ENCODE data around the gene ALOX5AP.

The ALOX5AP gene

DNA sequence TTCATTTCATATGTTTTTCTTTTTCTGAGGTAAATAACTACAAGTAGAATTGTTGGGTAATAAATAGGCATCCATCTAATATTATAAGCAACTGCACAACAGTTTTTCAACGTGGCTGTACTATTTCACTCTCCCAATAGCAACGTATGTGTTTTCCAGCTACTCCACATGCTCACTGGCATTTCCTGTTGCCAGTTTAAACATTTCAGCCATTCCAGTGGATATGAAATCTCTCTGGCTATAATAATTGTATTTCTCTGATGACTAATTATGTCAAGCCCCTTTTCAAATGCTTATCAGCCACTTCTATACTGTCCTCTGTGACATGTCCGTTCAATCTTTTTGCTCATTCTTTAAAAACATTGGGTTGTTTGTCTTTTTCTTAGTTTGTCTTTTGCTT is 26.8 kb upstream of the ALOX5AP start:
- H3K9me3 Mint-ChIP-seq, result no peaks in the 10 kb centered on the region
- no peak overlapping the region for H3K4me3 Mint-ChIP-seq
- H3K36me3 Mint-ChIP-seq, result no peaks in the 10 kb centered on the region
- ATAC-seq, result no peak
- no peaks in the 10 kb centered on the region for H3K27me3 Mint-ChIP-seq
- H3K27ac Mint-ChIP-seq, result no peak overlapping the region
- peaks cover 16% of the 10 kb centered on the region for H3K4me1 Mint-ChIP-seq

DNA sequence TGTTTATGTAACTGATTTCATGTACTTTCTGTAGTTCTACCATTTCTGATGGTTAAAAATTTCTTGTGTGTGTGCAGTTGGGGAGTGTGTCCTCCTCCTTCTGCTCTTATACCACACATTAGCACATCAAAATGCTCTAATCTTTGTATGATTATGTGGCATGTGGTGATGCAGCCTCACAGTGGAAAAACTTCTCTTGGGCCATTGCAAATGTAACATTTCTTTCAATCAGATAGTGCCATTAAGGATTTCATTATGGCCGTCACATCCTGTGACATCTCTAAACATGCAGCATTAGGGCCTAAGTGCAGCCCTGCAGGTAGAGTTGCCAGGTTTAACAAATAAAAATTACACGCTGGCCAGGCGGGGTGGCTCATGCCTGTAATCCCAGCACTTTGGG is 24.9 kb upstream of the ALOX5AP start:
- no peaks in the 10 kb centered on the region for H3K36me3 Mint-ChIP-seq
- peaks cover 18% of the 10 kb centered on the region for H3K4me1 Mint-ChIP-seq
- no peak overlapping the region for H3K4me3 Mint-ChIP-seq
- H3K9me3 Mint-ChIP-seq, result no peaks in the 10 kb centered on the region
- H3K27ac Mint-ChIP-seq, result no peak overlapping the region
- H3K27me3 Mint-ChIP-seq, result no peaks in the 10 kb centered on the region
- ATAC-seq, result no peak

DNA sequence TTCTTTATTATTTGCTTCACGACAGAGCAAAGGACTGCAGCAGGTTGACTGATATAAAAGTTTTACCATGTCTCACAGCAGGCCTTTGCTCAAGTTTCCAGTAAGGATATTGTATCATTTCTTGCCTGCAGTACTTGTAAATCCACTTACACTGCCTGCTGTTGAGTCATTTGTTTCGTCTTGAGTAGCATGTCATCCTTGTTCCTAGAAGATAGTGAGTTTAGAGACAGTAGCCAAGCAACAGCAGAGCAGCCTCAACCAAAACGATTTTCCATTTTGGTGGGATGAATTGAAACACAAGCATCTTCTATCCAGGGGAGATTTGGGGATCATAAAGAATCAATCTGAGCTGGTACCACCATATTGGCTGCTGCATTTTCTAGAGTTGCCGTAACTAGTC is 24.0 kb upstream of the ALOX5AP start:
- H3K27me3 Mint-ChIP-seq, result no peaks in the 10 kb centered on the region
- no peaks in the 10 kb centered on the region for H3K36me3 Mint-ChIP-seq
- H3K4me3 Mint-ChIP-seq, result no peak overlapping the region
- H3K4me1 Mint-ChIP-seq, result peaks cover 19% of the 10 kb centered on the region
- no peak overlapping the region for H3K27ac Mint-ChIP-seq
- no peaks in the 10 kb centered on the region for H3K9me3 Mint-ChIP-seq
- no peak for ATAC-seq

DNA sequence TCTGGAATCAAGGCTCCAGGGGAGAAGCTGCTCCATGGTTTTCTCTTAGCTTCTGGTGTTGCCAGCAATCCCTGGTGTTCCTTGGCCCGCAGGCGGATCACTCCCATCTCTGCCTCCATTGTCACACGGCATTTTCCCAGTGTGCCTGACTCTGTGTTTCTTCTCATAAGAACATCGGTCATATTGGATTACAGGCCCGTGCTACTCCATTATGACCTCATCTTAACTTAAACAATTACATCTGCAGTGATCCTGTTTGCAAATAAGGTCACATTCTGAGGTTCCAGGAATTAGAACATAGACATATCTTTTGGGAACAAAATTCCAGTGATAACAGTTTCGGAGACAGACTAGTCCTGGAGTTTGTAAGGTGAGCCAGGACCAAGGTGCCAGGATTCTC is 23.5 kb upstream of the ALOX5AP start:
- no peaks in the 10 kb centered on the region for H3K36me3 Mint-ChIP-seq
- peaks cover 19% of the 10 kb centered on the region for H3K4me1 Mint-ChIP-seq
- no peaks in the 10 kb centered on the region for H3K27me3 Mint-ChIP-seq
- no peak overlapping the region for H3K4me3 Mint-ChIP-seq
- H3K9me3 Mint-ChIP-seq, result no peaks in the 10 kb centered on the region
- no peak overlapping the region for H3K27ac Mint-ChIP-seq
- ATAC-seq, result no peak

DNA sequence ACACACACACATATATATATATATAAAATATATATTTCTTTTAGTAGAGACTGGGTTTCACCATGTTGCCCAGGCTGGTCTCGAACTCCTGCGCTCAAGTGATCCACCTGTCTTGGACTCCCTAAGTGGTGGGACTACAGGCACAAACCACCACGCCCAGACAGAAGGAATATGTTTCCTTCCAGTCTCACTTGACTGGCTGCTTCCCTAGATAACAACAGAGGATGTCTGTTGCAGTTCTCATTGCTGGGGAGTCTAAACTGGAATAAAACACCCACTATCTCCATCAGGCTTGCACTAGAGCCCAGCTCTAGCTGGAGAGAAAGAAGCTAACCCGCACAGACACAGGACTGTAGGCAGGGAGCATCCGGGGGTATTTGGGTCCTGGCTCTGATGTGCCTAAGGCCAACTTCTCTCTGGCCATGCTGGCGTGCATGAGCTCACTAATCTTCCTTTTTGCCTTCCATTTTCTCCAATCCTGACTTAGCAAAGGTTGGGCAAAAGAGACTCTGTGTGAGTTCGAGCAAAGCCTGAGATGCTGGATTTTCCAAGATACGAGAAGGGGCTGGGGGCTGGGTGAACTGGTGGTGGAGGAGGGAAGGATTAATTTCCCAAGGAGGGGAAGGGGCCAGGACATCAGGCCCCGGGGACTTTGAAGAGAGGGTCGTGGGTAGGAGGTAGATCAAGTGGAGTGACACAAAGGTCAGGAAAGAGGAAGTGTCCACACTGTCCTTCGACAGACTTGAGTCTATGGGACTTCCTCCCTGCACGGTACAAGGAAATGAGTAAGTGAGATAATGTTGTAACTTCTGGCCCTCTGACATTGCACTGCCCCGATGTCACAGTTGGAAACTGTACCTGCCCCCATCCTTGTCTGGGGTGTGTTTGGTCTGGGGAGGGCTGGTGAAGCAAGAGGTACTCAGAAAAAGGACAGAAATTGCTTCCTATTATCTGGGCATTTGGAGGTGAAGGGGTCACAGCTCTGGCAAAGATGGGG is 22.5 kb upstream of the ALOX5AP start:
- Mint-ChIP-seq H3K4me1 (peaks cover 19% of the 10 kb centered on the region), H3K4me3 (no peak overlapping the region), H3K27me3 (no peaks in the 10 kb centered on the region), H3K9me3 (no peaks in the 10 kb centered on the region), H3K27ac (peak overlapping the region; percentile 55), H3K36me3 (no peaks in the 10 kb centered on the region)
- peak; percentile 77 for ATAC-seq

DNA sequence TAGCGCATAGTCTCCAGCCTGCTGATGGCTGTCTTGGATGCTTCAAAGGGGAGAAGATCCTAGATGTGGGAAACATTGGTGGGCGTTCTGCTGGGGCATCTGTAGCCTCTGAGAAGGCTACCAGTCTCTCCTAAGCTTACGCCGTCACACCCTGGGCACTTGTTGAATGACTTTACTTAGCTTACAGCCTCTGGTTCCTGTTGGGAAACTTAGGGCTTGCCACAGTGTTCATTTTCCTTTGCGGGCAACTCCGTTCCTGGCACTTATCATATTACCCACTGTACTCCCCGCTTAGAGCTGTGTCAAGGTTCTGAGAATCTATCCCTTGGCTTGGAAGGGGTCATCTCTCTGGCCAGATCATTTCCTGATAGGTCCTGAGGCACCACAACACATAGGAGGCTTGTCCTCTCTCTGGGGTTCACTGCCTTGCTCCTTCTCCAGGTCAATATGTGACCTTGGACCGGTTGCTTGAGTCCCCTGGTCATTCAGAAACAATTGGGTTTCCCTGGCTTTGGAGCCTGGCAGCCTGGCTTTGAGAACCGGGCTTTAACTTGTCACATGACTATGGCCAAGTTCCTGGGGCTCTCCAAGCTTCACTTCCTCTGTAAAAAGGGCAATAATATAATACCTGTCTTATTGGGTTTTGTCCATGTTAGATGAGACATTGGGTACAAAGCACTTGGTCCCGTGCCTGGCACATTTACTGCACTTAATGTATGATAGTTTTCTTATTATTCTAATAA is 20.5 kb upstream of the ALOX5AP start:
- Mint-ChIP-seq H3K27me3 (no peaks in the 10 kb centered on the region), H3K4me3 (no peak overlapping the region), H3K4me1 (peaks cover 36% of the 10 kb centered on the region), H3K27ac (no peak overlapping the region), H3K36me3 (no peaks in the 10 kb centered on the region), H3K9me3 (no peaks in the 10 kb centered on the region)
- no peak for ATAC-seq

DNA sequence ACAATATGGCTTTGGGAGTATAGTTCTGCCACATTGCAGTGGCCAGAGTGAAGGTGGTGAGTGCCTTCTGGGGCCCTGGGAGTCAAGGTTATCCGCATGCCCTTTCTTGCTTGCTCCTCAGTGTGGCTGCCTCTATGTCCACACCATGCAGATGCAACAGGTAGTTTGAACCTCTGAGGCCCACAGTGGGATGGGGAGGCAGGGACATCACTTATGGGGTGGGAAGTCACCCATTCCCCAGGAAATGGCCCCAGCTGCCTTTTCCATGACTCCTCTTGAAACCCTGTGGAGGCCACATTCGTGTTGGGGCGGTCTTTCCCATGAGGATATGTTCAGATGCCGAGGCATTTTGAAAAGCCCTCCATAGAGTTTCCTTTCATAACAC is 20.0 kb upstream of the ALOX5AP start:
- no peak overlapping the region for H3K4me3 Mint-ChIP-seq
- H3K36me3 Mint-ChIP-seq, result no peaks in the 10 kb centered on the region
- no peak for ATAC-seq
- H3K9me3 Mint-ChIP-seq, result no peaks in the 10 kb centered on the region
- H3K27ac Mint-ChIP-seq, result no peak overlapping the region
- peaks cover 41% of the 10 kb centered on the region for H3K4me1 Mint-ChIP-seq
- H3K27me3 Mint-ChIP-seq, result no peaks in the 10 kb centered on the region

DNA sequence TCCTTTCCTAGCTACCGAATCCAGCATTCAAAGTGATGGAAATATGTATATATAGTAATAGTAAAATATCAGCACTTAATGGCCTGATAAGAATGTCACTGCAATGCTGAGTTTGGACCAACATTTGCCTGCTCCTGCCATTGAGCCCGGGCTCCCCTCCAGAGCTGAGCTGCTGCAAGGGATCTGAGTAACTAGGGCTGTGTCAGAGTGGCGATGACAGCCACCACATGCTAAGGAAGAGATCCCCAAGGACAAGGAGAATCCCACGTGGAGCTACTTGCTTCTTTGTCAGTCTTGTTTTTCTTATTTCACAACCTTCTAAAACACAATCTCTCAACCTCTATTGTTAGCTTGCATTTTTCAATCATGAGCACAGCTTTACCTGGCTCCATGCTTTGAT is 19.5 kb upstream of the ALOX5AP start:
- H3K4me1 Mint-ChIP-seq, result peaks cover 46% of the 10 kb centered on the region
- H3K9me3 Mint-ChIP-seq, result no peaks in the 10 kb centered on the region
- no peak overlapping the region for H3K27ac Mint-ChIP-seq
- ATAC-seq, result no peak
- no peak overlapping the region for H3K4me3 Mint-ChIP-seq
- no peaks in the 10 kb centered on the region for H3K36me3 Mint-ChIP-seq
- no peaks in the 10 kb centered on the region for H3K27me3 Mint-ChIP-seq

DNA sequence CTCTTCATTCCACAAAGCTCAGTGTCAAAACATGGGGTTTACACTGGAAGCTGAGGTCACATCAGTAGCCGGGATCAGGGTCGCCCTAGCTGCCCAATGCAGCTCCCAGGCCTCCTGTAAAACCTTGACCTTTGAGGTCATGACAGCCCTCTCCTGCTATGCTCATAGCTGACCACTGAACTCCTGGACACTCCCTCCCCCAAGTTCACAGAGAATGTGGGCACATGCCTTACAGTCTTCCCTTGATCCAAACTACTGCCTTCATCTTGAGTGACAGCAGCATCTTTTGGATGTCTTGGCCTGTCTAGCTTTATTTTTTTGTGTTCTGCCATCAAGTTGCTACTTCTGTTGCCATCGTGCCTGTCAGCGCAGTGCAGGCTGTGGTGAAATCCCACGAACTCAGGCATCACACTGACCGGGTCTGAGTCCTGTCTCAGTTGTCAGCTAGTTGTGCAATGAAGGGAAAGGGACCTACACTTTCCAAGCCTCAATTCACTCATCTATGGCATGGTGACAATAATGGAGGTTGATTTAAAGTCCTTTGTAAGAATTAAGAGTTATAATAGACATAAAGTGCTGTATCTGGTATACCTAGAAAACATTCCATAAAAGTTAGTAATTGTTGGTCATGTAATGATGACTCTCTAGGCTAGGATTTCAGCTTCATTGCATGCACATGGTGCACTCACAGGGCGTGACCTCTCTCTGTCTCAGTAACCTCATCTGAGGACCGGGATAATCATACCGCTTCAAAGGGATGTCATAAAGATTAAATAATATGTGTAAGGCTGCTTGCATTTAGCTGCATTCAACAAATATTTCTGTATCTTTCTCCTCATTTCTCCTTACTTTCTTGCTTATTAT is 16.4 kb upstream of the ALOX5AP start:
- Mint-ChIP-seq H3K36me3 (no peaks in the 10 kb centered on the region), H3K27me3 (no peaks in the 10 kb centered on the region), H3K9me3 (no peaks in the 10 kb centered on the region), H3K4me3 (no peak overlapping the region), H3K4me1 (peaks cover 56% of the 10 kb centered on the region), H3K27ac (no peak overlapping the region)
- no peak for ATAC-seq

DNA sequence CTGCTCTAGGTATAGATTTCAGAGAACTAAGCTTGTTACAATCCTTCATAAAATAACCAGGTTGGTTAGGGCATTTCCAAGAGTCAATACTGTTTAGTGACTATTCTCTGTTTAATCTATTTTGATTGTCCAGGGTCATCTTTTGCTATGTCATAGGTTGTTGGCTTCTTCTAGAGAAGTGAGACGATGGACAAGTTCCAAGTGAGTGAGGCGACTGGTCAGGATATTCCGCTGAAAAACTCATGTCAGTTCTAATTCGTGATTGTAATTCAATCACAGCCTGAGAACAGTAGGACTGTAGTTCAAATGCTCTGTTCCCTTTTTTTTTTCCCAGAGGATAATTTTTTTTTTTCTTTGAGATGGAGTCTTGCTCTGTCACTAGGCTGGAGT is 15.8 kb upstream of the ALOX5AP start:
- no peak overlapping the region for H3K27ac Mint-ChIP-seq
- ATAC-seq, result no peak
- H3K9me3 Mint-ChIP-seq, result no peaks in the 10 kb centered on the region
- H3K4me1 Mint-ChIP-seq, result peaks cover 56% of the 10 kb centered on the region
- H3K4me3 Mint-ChIP-seq, result no peak overlapping the region
- H3K36me3 Mint-ChIP-seq, result no peaks in the 10 kb centered on the region
- H3K27me3 Mint-ChIP-seq, result no peaks in the 10 kb centered on the region

DNA sequence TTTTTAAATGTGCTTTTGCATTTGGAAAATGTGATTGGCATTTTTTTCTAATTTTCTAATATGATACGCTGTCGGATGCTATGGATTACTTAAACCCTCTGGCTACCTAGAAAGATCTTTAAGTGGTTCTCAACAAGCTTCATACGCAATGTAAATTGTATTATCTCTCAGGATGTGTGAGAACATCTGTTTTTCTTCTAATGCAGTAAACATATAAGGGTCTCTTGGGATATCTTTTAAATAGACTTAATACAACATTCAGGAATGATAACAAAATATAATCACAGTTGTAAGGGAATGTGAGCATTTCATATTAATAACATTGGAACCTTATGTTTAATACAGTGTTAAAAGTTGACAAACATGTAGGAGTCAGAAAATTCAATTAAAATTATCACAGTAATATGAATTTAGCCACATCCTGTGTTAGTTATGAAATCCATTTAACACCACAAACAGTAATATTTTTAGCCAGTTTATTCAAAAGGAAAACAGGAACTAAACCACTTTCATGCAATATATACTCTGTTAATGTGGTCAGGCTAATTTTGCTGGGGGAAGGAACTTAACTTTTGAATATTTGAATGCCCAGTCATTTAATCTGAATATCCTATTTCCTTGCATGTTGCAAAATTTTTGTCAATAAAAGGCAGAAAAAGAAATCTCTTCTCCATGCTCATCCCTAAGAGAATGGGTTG is 15.0 kb upstream of the ALOX5AP start:
- Mint-ChIP-seq H3K9me3 (no peaks in the 10 kb centered on the region), H3K27me3 (no peaks in the 10 kb centered on the region), H3K4me1 (peaks cover 56% of the 10 kb centered on the region), H3K4me3 (no peak overlapping the region), H3K36me3 (no peaks in the 10 kb centered on the region), H3K27ac (no peak overlapping the region)
- ATAC-seq, result peak; percentile 88

DNA sequence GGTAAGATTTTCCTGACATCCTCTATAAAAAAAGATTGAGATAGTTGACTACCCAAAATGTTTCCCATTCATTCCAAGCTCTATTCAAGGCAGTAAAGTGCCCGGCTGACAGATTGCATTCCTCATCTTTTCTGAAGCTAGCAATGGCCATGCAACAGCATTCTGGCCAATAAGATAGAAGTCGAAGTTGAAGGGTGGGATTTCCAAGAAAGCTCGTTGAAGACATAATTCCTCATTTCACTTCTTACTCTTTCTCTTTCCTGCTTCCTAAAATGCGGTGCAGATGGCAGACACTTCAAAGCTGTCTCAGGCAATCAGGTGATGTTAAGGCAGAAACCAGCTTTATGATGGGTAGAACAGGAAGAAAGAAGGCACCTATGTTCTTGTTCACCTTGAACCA is 13.4 kb upstream of the ALOX5AP start:
- Mint-ChIP-seq H3K4me1 (peaks cover 53% of the 10 kb centered on the region), H3K36me3 (no peaks in the 10 kb centered on the region), H3K4me3 (no peak overlapping the region), H3K9me3 (no peaks in the 10 kb centered on the region), H3K27me3 (no peaks in the 10 kb centered on the region), H3K27ac (peak overlapping the region; percentile 13)
- no peak for ATAC-seq

DNA sequence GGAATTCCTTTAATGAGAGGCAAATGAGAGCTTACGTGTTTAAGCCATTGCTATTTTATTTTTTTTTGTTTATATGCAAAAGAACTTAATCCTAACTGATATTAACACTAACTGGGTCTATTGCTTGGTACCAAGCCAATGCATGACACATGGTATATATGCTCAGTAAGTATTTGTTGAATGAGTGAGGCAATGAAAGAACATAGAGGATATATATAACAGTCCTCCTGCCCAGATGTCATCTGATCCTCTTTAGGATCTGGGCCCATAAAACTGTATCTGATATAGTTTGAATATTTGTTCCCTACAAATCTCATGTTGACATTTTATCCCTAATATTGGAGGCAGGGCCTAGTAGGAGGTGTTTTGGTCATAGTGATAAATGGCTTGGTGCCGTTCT is 13.0 kb upstream of the ALOX5AP start:
- no peaks in the 10 kb centered on the region for H3K9me3 Mint-ChIP-seq
- no peak overlapping the region for H3K27ac Mint-ChIP-seq
- H3K4me3 Mint-ChIP-seq, result no peak overlapping the region
- ATAC-seq, result no peak
- no peaks in the 10 kb centered on the region for H3K27me3 Mint-ChIP-seq
- peaks cover 53% of the 10 kb centered on the region for H3K4me1 Mint-ChIP-seq
- no peaks in the 10 kb centered on the region for H3K36me3 Mint-ChIP-seq

DNA sequence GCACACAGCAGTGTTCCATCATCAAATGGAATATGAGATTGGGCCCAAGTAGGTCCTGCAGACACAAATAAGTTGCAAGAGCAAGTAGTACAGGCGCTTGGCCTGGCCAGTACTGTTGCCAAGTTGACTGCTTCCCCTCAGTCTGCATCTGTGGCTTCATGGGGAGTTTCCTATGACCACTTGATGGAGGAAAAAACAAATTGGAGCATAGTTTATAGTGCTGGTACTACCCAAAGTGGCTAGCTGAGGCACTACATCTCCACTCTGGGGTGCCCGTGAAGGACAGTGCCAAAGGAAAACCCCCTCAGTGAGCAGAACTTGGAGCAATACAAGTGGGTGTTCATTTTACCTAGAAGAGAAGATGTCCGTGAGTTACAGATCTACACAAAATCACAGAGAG is 10.6 kb upstream of the ALOX5AP start:
- no peak overlapping the region for H3K4me3 Mint-ChIP-seq
- H3K27me3 Mint-ChIP-seq, result no peaks in the 10 kb centered on the region
- peaks cover 37% of the 10 kb centered on the region for H3K4me1 Mint-ChIP-seq
- H3K9me3 Mint-ChIP-seq, result no peaks in the 10 kb centered on the region
- no peaks in the 10 kb centered on the region for H3K36me3 Mint-ChIP-seq
- no peak for ATAC-seq
- no peak overlapping the region for H3K27ac Mint-ChIP-seq
